K562 (cell line): ENCODE measurements around the gene RNF4. TPM values are rescaled to one million over a fixed set of nuclear protein-coding genes. Genes with fewer than 3 reads are reported as not detected.
A peak's percentile ranks its signal among the peaks of the same experiment; 100 is the strongest.

ENCODE experiments used
- GATA2 ChIP-seq: sonication (generic); formaldehyde crosslinking; IDR thresholded peaks from 2 replicates; pipeline ENCODE4 v1.4.0; 2020; ENCODE audit warnings: mild to moderate bottlenecking, missing genetic modification reagents
- NFIC ChIP-seq: fragments of 450-650 bp; IDR thresholded peaks from 2 replicates; pipeline ENCODE4 v1.6.1; 2017; ENCODE audit warnings: mild to moderate bottlenecking, inconsistent platforms
- PURB ChIP-seq: sonication (generic); formaldehyde crosslinking; IDR thresholded peaks from 2 replicates; pipeline ENCODE4 v1.9.0; 2021; ENCODE audit warnings: low read depth, mild to moderate bottlenecking, missing genetic modification reagents
- SPI1 ChIP-seq: IDR thresholded peaks from 2 replicates; pipeline ENCODE4 v1.6.1; 2011; ENCODE audit warnings: low read depth, low read length, control low read depth, borderline replicate concordance
- TAF1 ChIP-seq: IDR thresholded peaks from 2 replicates; pipeline ENCODE4 v1.6.1; 2011; ENCODE audit warnings: mild to moderate bottlenecking, low read length, moderate library complexity; ENCODE audit not compliant: insufficient read depth, control insufficient read depth, severe bottlenecking; ENCODE audit errors: extremely low read depth
- ZNF146 ChIP-seq: IDR thresholded peaks from one replicate; pipeline ENCODE4 v1.6.1; 2018; ENCODE audit warnings: missing compliant biosample characterization; ENCODE audit not compliant: unreplicated experiment
- ZNF253 ChIP-seq: fragments of 250-450 bp; sonication (Bioruptor Pico); conservative IDR thresholded peaks from 2 replicates; pipeline ENCODE4 v1.6.1; 2021; ENCODE audit warnings: mild to moderate bottlenecking
- polyA plus RNA-seq, 8 experiments: library from polyadenylated mRNA; depleted of rRNA in 4 of 8; stranded (reverse) in 5 of 8; unstranded in 3 of 8; fragments of >200 nt; fragmentation: Nextera tagmentation in 2 of 8; fragmentation: Illumina TruSeq in 1 of 8; extraction: Ambion mirVana in 2 of 8; extraction: Trizol in 1 of 8; gene quantifications; 2 replicates each; pipeline versions ENCODE4 v1.2.1 to v1.2.3, GENCODE V29; 2011 to 2014; ENCODE audit warnings: inconsistent platforms in 1 of 8, missing spikeins in 1 of 8
- total RNA-seq, 7 experiments: library from RNA; depleted of rRNA in 6 of 7; stranded (reverse); fragments of >200 nt in 6 of 7; fragmentation: Illumina TruSeq in 2 of 7; extraction: Trizol in 2 of 7; gene quantifications; 2 replicates each; pipeline versions ENCODE4 v1.2.1 to v1.2.3, GENCODE V29; 2011 to 2021; ENCODE audit warnings: low replicate concordance in 1 of 7
- TF ChIP-seq, protein P1 (sequence below), 2 experiments: fragments of 200-800 bp in 1 of 2; sonication (Bioruptor generic) in 1 of 2; sonication (generic) in 1 of 2; formaldehyde crosslinking in 1 of 2; IDR thresholded peaks in 1 of 2; conservative IDR thresholded peaks in 1 of 2; 2 replicates each; pipeline versions ENCODE4 v1.5.0 to v1.6.1; 2016 to 2020; ENCODE audit warnings: missing compliant biosample characterization in 1 of 2, missing genetic modification characterization in 1 of 2, missing genetic modification reagents in 1 of 2
- TF ChIP-seq, protein P2 (sequence below), 2 experiments: fragments of 450-650 bp in 1 of 2; sonication (generic) in 1 of 2; formaldehyde crosslinking in 1 of 2; IDR thresholded peaks; 2 replicates each; pipeline versions ENCODE4 v1.7.1 to v1.9.0; 2016 to 2022; ENCODE audit warnings: inconsistent platforms in 1 of 2, mild to moderate bottlenecking in 1 of 2, missing genetic modification reagents in 1 of 2
- TF ChIP-seq, protein P3 (sequence below): sonication (generic); formaldehyde crosslinking; IDR thresholded peaks from 2 replicates; pipeline ENCODE4 v1.8.0; 2022; ENCODE audit warnings: mild to moderate bottlenecking, missing genetic modification reagents

Gene RNF4
- total and polyA plus RNA-seq, 9 of the 15 experiments (the other 6 are each of a cell fraction or from before 2014, with no cell fraction given), result 19.2 to 59.3 (median 44.8) TPM

DNA sequence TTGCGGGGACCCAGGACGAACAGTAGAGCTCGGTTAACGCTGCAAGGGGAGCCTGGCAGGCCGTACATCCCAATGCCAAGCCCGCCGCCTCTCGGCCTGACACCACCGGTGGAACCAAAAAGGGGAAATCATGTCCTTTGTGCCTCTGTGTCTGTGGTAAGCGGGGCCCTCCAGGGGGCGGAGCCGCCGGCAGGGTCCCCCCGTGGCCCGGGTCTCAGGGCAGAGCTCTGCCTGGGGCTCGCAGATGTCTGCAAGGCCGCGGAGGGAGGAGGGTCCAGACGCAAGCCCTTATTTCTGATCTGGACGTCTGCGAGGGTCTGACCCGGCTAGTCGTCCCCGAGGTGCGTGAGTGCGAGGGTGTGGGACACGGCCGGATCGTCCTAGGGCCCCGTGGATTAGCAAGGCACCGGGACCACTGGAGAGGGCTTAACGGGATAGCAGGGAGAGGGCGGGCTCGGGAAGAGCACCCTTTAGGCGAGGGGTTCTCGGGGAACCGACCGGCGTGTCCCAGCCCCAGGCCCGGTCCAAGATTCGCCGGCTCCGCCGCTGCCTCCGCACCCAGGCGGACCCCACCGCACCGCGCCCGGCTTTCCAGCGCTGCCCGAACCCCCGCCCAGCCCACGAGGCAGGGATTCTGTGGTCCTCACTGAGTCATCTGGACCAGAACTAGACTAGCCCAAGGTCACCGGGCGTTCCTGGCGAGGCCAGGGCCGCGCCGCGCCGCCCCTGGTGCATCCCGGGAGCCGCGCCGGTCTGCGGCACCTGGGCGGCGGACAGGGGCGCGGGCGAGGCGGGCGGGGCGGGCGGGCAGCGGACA, 66.7 kb downstream of the RNF4 start (continued):
- TF ChIP-seq, protein P1, sequence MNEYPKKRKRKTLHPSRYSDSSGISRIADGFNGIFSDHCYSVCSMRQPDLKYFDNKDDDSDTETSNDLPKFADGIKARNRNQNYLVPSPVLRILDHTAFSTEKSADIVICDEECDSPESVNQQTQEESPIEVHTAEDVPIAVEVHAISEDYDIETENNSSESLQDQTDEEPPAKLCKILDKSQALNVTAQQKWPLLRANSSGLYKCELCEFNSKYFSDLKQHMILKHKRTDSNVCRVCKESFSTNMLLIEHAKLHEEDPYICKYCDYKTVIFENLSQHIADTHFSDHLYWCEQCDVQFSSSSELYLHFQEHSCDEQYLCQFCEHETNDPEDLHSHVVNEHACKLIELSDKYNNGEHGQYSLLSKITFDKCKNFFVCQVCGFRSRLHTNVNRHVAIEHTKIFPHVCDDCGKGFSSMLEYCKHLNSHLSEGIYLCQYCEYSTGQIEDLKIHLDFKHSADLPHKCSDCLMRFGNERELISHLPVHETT (CRISPR knock-in tag; conservative IDR thresholded peaks at IDR 0.05 in 1 of 2, IDR thresholded peaks at IDR 0.05 in 1 of 2), result peak in 1 of 2 experiments; percentile 96; a peak in 2 of 4 replicates
- TF ChIP-seq SPI1 (peak; percentile 65; the same call in 1 of the 2 replicates), TAF1 (peak; percentile 48), ZNF146 (CRISPR knock-in tag) (peak; percentile 27), NFIC (peak; percentile 13; the same call in 1 of the 2 replicates), PURB (CRISPR knock-in tag) (no peak), ZNF253 (CRISPR knock-in tag) (no peak), GATA2 (0 out of 2 replicates have a peak, but pooled peaks have one; percentile 10)
- TF ChIP-seq, protein P2, sequence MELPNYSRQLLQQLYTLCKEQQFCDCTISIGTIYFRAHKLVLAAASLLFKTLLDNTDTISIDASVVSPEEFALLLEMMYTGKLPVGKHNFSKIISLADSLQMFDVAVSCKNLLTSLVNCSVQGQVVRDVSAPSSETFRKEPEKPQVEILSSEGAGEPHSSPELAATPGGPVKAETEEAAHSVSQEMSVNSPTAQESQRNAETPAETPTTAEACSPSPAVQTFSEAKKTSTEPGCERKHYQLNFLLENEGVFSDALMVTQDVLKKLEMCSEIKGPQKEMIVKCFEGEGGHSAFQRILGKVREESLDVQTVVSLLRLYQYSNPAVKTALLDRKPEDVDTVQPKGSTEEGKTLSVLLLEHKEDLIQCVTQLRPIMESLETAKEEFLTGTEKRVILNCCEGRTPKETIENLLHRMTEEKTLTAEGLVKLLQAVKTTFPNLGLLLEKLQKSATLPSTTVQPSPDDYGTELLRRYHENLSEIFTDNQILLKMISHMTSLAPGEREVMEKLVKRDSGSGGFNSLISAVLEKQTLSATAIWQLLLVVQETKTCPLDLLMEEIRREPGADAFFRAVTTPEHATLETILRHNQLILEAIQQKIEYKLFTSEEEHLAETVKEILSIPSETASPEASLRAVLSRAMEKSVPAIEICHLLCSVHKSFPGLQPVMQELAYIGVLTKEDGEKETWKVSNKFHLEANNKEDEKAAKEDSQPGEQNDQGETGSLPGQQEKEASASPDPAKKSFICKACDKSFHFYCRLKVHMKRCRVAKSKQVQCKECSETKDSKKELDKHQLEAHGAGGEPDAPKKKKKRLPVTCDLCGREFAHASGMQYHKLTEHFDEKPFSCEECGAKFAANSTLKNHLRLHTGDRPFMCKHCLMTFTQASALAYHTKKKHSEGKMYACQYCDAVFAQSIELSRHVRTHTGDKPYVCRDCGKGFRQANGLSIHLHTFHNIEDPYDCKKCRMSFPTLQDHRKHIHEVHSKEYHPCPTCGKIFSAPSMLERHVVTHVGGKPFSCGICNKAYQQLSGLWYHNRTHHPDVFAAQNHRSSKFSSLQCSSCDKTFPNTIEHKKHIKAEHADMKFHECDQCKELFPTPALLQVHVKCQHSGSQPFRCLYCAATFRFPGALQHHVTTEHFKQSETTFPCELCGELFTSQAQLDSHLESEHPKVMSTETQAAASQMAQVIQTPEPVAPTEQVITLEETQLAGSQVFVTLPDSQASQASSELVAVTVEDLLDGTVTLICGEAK (IDR thresholded peaks at IDR 0.05), result 0 out of 2 replicates have a peak, but pooled peaks have one; percentile 45
- TF ChIP-seq, protein P2 (CRISPR knock-in tag; IDR thresholded peaks at IDR 0.05), result no peak
- TF ChIP-seq, protein P3, sequence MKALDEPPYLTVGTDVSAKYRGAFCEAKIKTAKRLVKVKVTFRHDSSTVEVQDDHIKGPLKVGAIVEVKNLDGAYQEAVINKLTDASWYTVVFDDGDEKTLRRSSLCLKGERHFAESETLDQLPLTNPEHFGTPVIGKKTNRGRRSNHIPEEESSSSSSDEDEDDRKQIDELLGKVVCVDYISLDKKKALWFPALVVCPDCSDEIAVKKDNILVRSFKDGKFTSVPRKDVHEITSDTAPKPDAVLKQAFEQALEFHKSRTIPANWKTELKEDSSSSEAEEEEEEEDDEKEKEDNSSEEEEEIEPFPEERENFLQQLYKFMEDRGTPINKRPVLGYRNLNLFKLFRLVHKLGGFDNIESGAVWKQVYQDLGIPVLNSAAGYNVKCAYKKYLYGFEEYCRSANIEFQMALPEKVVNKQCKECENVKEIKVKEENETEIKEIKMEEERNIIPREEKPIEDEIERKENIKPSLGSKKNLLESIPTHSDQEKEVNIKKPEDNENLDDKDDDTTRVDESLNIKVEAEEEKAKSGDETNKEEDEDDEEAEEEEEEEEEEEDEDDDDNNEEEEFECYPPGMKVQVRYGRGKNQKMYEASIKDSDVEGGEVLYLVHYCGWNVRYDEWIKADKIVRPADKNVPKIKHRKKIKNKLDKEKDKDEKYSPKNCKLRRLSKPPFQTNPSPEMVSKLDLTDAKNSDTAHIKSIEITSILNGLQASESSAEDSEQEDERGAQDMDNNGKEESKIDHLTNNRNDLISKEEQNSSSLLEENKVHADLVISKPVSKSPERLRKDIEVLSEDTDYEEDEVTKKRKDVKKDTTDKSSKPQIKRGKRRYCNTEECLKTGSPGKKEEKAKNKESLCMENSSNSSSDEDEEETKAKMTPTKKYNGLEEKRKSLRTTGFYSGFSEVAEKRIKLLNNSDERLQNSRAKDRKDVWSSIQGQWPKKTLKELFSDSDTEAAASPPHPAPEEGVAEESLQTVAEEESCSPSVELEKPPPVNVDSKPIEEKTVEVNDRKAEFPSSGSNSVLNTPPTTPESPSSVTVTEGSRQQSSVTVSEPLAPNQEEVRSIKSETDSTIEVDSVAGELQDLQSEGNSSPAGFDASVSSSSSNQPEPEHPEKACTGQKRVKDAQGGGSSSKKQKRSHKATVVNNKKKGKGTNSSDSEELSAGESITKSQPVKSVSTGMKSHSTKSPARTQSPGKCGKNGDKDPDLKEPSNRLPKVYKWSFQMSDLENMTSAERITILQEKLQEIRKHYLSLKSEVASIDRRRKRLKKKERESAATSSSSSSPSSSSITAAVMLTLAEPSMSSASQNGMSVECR (CRISPR knock-in tag), result peak; percentile 77
